HG03025 (cell line): ENCODE data around the gene FAM193A.

ENCODE experiments used
- ATAC-seq: cut with Tn5 transposase; IDR thresholded peaks from one replicate; pipeline ENCODE4 v1.9.1; 2021; ENCODE audit warnings: mild to moderate bottlenecking, moderate library complexity; ENCODE audit not compliant: unreplicated experiment, low FRiP score

Gene FAM193A, protein sequence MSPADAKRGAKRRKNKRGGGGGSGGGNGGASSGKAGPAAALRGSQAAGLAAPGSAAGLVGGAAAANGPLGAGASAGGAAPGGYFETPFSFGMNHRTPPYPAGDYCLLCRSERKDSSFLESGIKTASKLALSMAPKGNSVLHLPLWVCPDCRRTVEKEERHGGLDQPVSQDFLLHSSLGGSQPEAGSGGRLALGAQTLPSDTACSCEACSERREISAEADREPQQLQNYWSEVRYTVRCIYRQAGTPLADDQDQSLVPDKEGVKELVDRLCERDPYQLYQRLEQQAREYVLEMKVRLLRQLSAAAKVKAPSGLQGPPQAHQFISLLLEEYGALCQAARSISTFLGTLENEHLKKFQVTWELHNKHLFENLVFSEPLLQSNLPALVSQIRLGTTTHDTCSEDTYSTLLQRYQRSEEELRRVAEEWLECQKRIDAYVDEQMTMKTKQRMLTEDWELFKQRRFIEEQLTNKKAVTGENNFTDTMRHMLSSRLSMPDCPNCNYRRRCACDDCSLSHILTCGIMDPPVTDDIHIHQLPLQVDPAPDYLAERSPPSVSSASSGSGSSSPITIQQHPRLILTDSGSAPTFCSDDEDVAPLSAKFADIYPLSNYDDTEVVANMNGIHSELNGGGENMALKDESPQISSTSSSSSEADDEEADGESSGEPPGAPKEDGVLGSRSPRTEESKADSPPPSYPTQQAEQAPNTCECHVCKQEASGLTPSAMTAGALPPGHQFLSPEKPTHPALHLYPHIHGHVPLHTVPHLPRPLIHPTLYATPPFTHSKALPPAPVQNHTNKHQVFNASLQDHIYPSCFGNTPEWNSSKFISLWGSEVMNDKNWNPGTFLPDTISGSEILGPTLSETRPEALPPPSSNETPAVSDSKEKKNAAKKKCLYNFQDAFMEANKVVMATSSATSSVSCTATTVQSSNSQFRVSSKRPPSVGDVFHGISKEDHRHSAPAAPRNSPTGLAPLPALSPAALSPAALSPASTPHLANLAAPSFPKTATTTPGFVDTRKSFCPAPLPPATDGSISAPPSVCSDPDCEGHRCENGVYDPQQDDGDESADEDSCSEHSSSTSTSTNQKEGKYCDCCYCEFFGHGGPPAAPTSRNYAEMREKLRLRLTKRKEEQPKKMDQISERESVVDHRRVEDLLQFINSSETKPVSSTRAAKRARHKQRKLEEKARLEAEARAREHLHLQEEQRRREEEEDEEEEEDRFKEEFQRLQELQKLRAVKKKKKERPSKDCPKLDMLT (N-terminal part only)

DNA sequence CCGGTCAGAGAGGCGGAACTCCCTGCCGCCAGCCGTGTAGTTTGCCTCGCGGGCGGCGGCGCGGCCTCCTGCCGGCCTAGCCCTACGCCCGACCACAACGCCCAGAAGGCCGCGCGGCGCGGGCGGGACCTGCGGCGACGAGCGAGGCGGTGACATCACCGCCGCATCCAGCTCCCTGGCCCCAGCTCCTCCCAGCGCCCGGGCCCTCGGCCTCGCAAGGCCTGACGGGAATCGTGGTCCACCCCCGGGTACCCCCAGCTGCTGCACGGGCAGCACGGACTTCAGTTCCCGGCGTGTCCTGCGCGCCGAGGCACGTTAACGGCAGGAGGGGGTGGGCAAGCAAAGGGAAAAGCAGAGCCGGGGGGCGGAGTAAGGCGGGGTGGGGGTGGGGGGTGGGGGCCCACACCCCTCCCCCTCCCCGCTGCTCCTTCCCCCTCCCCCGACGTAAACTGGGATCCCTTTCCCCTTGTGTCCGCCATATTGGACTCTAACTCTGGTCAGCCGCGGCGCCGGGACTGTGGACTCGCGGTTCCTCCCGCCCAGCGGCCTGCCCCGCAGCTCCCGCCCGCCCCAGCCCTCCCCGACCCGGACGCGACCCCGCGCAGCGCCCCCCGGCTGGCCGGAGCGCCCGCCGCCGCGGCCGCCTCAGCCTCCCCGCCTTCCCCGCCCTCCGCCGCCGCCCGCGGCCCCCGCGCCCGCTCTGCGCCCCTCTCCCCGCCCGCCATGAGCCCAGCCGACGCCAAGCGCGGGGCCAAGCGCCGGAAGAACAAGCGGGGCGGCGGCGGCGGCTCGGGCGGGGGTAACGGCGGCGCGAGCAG is at the start of gene FAM193A:
Gene FAM193A (plus strand): TSS at position 455 of the 818 bp plus-strand sequence. CDS start 269 bp downstream, at position 724.
- peak; percentile 85 for ATAC-seq

DNA sequence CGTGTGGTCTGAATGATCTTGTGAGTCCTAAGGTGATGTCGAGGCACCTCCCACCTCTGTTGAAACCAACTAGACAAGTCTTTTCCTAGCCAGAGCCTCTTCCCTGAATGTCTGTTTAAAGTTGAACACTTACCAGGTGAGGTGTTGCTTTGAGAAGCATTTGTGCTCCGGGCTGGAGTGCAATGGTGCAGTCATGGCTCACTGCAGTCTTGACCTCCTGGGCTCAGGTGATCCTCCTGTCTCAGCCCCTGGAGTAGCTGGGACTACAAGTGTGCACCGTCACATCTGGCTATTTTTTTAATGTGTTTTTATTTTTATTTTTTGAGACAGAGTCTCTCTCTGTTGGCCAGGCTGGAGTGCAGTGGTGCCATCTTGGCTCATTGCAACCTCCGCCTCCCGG is 49.5 kb upstream of the FAM193A start:
- ATAC-seq, result no peak

DNA sequence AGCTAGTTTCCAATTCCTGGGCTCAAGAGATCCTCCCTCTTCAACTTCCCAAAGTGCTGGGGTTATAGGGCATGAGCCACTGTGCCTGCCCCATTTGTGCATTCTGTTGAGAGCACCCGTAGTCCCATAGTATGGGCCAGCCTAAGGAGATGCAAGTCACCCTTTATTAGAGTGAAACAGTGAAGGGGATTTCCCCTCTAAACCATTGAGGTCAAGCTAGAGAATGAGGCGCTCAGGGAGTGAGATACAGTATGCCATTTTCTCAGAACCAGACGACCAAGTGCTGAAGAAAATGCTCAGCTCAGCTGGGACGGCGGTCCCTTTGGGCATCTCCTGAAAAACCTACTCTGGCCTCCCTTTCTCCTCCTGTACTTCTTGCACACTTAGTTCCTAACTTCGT is 48.8 kb upstream of the FAM193A start:
- ATAC-seq, result peak; percentile 44

DNA sequence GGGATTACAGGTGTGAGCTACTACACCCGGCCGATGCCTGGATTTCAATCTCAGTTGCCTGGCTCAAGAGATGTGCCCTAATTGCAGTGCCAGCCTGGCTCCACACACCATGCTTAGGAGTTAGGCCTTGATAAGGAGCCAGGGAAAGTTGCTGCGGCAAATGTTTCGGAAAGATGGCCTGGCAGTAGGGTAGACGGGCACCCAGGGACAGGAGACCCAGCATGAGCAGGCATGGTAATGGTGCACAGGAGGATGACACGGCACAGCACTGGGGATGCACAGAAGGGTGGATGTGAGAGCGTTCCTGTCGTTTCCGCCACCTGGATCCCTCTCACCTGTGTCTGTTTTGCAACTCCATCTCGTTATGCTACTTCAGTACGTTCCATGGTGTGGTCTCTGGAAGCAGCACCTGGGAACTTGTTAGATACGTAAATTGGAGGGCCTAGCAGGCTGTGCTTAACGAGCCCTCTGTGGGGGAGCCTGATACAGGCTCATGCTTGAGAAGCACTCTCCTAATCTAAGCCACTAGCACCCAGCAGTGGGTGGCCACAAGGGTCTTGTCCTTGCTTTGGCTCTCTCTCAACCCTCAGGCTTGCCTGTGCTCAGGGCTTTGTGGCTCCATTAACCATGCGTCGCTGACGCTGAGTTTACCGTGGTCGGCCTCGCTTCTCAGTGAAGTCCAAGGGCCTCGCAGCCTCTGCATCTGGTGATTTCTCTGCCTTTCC is 47.2 kb upstream of the FAM193A start:
- ATAC-seq, result no peak

DNA sequence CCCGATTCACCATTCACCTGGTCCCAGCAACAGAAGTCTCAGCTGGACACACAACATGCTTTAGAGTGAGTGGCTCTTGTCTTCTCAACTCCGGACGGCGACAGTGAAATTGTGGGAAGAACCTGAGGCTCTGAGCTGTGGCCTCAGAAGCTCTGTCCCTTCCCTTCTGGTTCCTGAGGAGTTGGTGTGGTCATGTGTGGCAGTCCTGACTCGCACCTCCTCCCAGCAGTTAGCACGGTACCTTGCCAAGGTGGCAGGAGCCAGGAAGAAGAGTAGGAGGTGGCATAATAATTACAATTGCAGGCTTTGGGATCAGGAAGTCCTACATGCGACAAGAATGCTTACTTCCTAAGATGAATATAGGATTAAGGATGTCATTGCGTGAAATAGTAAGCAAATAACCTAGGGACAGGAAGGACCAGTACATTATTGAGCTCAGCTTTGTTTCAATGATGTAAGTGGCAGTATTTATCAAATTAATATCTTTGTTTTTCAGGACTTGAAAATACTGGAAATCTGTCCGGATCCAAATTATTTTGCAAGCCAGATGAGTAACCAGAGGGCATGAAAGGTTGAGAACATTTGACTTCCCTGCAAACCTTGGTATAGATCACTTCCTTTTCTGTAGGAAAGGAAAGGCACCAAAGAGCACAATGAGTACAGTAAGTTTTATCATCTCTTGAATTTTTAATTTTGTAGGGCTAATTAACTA is 46.5 kb upstream of the FAM193A start:
- no peak for ATAC-seq

DNA sequence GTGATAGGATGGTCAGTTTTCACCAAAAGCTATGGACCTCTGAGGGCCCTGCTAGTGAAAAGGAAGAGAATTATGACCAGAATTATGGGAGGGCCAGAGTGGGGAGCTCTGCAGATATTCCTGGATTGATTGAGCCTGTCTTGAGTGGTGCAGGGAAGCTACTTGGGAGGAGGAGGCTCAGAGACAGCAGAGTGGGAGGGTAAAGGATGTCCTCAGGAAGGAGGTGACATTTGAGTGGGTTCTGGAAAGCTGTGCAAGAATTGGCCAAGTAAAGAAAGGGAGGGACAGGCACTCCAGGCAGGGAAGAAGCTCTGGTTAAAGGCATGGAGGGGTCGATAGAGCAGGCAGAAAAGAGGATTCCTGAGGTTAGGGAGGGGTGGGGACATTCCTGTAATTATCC is 43.5 kb upstream of the FAM193A start:
- no peak for ATAC-seq

DNA sequence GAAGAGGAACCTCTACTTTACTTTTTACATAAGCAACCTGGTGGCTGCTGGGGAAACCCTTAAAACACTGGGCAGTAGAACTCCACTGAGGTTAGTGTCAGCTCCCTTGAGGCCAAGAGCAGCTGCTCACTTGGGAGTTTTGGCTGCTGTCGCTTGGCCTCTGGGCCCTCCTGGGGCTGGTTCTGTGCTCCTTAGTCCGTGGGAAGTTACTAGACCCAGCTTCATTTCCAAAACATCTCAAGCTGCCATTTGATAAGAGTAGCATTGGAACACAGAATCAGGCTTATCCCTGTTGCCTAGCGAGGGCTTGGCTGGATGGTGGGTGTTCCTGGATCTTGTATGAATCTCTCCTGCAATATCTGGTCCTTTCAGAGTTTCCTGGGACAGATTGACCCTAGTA is 41.5 kb upstream of the FAM193A start:
- no peak for ATAC-seq

DNA sequence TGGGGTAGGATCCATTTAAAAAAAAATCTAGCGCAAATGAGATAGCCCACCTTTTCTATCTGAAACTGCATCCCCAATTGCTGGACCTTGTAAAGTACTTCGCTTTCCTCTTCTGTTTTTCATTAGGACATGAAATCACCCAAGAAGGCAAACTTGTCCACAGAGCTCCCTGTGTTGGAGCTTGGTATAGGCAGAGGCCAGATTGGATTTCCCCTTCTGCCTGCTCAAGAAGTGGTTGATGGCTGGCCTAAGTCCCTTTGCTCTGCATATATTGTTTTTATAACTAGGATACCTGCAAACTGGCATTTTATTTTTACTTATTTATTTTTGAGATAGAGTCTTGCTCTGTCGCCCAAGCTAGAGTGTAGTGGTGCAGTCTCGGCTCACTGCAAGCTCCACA is 39.1 kb upstream of the FAM193A start:
- no peak for ATAC-seq

DNA sequence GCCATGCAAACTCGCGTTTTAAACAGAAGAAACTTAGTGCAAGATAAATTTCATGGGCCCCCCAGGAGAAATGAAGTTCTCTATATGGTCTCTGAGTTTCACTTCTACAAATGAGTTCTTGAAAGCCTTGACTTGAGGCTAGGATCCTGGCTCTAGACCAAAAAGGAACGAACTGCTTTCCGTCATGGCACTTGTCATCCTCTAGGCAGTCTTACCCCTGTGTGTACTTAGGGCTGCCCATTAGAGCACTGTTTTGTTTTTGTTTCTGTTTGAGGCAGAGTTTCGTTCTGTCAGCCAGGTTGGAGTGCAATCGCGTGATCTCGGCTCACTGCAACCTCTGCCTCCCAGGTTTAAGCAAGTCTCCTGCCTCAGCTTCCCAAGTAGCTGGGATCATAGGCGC is 38.5 kb upstream of the FAM193A start:
- peak; percentile 86 for ATAC-seq

DNA sequence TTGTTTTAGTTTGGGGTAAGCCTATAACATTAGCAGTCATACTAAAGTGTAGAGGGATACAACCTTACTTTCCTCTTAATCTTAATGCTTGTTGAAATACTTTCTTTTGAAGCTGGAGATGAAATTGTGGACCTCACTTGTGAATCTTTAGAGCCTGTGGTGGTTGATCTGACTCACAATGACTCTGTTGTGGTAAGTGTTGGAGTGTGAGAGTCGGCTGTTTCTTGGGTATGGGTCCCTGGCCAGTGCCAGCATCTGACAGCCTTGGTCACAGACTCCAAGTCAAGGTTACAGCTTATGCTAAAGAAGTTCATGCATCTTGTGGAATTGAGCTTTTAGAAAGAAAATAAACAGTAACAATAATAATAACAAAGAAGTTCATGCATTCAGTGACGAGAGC is 35.9 kb upstream of the FAM193A start:
- ATAC-seq, result no peak

DNA sequence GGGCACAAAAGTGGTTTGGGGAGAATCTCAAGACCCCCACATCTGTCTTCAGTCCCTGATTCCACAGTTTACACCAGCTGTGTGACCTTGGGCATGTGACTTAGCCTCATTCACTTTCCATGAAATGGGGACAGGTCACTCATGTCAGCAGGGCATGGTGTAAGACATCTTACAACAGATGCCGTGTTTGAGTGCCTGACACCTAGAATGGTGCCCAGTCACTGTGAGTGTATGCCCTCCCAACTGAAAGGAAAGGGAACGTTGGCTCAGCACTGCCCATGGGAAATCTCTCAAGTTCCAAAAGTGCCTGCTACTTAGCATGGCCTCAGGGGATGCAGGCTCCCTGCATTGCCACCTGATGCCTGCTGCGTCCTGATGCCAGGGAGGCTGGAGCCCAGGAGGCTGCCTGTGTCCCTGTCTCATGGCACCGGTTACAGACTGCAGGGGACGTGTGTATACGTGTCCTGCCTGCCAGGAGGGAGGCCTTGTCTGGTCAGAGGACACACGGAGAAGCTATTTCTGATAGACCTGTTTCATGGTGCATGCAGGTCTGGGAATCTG is 35.3 kb upstream of the FAM193A start:
- ATAC-seq, result no peak

DNA sequence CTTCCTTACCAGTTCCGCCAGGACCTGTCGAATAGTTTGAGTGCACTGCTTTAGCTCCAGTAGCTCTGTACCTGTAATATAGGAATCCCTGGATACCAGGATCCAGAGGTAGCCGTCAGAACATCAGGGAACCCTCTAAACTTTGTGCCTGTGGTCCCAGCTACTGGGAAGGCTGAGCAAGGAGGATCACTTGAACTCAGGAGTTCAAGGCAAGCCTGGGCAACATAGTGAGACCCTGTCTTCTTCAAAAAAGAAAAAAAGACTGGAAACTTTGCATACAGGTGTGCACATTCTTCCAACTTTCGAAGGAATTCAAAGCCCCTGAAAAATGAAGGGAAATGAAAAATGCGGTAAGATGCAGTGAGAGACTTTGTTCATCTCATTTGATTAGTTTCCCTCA is 32.6 kb upstream of the FAM193A start:
- no peak for ATAC-seq

DNA sequence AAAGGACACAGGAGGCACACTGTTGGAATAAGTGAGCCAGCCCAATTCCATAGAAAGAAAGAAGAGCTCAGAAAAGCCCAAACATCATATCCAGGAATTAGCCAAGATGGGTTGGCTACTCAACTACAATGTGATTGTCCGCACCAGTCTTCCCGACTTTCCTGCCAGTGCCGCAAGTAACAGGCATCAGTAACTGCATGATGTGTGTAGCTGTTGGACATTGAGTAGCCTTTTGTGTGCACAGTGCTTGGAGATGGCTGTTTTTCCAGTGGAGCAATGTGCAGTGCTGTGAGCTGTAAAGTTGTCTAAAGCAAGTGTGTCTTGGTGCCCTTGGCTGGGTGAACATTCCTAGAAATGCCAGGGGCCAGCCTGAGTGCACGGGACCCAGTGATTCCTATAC is 29.2 kb upstream of the FAM193A start:
- ATAC-seq, result no peak

DNA sequence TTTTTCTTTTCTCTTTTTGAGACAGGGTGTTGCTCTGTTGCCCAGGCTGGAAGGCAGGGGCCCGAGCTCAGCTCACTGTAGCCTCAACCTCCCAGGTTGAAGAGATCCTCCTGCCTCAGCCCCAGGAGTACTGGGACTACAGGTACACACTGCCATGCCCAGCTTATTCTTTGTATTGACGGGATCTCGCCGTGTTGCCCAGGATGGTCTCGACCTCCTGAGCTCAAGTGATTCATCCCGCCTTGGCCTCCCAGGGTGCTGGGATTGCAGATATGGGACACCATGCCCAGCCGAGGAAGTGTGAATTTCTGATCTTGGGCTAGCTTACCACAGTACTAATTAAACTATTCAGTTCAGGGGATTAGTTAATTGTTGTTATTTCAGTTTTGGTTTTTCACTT is 28.6 kb upstream of the FAM193A start:
- ATAC-seq, result no peak

DNA sequence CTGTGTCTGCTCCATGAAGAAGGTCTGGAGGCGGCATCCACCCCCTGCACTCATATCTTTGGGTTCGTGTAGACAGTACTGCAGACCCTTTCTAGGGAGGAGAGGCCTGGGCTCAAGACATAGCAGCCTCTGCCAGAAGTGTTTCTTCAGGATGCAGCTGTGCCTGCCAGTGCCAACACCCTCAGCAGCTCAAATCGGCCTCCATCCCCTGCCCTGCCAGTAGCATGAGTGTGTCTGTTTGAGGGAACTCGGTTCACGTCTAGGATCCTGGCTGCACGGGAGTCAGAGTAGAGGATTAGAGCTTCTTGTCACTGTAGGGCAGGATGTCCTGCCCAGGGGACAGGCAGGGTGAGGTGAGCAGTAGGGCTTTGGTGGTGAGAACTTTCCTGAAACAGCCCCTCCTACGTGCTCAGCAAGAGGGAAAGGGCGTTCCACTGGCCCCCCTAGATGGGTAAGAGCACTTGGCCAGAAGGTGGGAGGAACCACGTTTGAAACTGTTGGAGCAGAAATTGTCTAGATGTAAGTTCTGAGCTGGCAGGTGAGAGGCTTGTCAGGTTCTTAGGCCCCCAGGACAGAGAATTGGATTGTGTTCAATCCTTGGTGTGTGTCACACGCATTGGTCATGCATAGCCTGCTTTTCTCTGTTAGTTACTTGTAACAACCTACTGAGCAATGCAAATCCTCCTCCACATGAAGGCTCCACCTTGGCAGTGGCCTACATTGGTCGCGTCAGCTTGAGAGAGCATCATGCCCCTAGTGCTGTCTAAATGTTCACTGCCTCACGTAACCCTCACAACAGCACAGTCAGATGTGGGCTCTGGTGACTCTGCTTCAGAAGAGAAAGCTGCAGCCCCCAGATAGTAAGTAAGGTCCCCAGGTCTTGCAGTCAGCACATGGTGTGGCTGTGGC is 25.8 kb upstream of the FAM193A start:
- no peak for ATAC-seq

DNA sequence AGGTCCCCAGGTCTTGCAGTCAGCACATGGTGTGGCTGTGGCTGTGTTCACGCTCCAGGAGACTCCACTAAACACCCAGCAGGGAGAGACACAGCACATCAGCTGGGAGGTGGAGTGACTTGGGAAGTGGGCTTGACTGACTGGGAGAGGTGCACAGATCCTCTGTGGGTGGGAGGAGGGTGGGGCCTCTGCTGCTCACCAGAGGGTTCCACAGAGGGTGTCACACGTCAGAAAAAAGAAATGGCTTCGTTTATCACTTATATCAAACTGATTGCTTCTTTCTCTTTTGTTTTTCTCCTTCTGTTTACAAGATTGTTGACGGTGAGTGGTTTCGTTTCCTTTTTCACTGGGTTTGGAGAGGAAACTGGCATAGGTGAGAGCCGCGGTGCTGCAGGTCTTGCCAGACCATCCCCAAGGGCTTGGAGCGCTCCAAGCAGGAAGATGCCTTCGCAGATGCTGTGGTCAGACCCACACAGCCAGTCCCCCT is 24.8 kb upstream of the FAM193A start:
- no peak for ATAC-seq

DNA sequence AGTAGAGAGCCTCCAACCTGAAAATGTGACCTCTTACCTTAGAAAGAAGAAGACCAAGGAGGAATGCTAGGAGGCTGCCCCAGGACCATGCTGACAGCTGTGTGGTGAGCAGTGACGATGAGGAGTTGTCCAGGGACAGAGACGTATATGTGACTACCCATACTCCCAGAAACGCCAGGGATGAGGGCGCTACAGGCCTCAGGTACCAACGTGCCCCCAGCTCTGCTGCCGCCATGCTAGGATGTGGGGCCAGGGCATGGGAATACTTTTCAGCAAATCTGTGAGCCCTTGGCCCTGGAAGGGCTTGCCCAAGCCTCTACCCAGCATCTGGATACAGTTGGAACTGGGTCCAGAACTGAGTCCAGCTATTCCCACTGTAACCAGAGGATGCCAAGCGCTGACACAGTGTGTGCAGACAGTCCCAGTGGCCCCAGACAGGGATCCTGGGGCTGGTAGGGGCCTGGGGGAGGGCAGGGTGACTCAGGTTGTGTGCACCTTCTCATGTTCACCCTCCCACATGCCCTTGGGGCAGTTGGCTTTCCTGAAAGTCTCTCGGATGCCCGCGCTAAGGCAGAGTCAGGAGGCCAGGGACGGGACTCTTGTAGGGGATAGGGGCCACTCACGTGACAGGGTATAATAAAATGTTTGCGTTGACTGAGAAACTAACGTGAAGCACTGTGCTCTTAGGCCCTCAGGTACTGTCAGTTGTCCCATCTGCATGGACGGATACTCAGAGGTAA is 23.9 kb upstream of the FAM193A start:
- no peak for ATAC-seq
